Measurements from ENCODE around the gene DEFB131A. TPM values are rescaled to one million over a fixed set of nuclear protein-coding genes. Genes with fewer than 3 reads are reported as not detected.
"Not testable (repeated sequence)": the region's sequence is repeated elsewhere in the genome, so short reads cannot be mapped to it uniquely, and the experiment has no call there.

The DEFB131A gene
- total RNA-seq, 1 experiment from 2014 or later: not detected

DNA sequence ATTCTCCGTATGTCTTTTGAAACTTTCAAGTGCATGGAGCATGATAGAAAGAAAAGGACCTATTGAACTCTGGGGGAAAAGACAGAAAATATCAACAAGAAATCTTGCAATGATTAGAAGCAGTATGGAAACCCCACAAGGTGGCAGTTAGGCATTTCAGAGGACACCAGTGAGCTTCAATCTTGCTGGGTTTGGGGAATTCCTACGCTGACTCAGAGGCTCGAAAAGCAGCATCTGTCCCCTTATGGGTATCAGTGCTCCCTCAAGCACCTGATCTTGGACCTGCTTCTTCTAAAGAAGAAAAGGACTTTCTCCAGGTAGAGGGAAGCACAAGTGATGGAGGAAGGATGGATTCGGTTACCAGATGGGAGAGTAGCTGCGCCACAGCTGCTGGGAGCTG, 10.8 kb downstream of the DEFB131A start:
- H3K36me3 Mint-ChIP-seq (ENCODE audit: insufficient read depth, unreplicated experiment); H3K4me1 Mint-ChIP-seq (ENCODE audit: low read depth, unreplicated experiment); H3K4me3 Mint-ChIP-seq (ENCODE audit: unreplicated experiment); H3K27me3 ChIP-seq (replicated peaks; ENCODE audit: control insufficient read depth, insufficient read depth, low read length); H3K4me1 ChIP-seq; POLR2A ChIA-PET; H3K9me3 ChIP-seq; CTCF ChIA-PET; BruUV-seq (replicated peaks); H3K27ac Mint-ChIP-seq (ENCODE audit: unreplicated experiment); DNase-seq; H3K4me3 ChIP-seq (ENCODE audit: low read depth, low read length); H3K36me3 ChIP-seq (ENCODE audit: control insufficient read depth, insufficient read depth, low read length); H3K9me3 Mint-ChIP-seq (ENCODE audit: unreplicated experiment); H3K27me3 Mint-ChIP-seq (ENCODE audit: insufficient read depth, unreplicated experiment); intact Hi-C loops (cut with micrococcal nuclease; ENCODE audit: unreplicated experiment): not testable (repeated sequence)

DNA sequence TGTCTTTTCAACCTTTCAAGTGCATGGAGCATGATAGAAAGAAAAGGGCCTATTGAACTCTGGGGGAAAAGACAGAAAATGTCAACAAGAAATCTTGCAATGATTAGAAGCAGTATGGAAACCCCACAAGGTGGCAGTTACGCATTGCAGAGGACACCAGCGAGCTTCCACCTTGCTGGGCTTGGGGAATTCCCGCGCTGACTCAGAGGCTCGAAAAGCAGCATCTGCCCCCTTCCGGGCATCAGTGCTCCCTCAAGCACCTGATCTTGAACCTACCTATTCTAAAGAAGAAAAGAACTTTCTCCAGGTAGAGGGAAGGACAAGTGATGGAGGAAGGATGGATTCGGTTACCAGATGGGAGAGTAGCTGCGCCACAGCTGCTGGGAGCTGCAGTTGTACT, 35.3 kb downstream of the DEFB131A start:
- H3K27me3 ChIP-seq (replicated peaks; ENCODE audit: control insufficient read depth, insufficient read depth, low read length); H3K4me1 Mint-ChIP-seq (ENCODE audit: low read depth, unreplicated experiment); DNase-seq; H3K27me3 Mint-ChIP-seq (ENCODE audit: insufficient read depth, unreplicated experiment); H3K36me3 ChIP-seq (ENCODE audit: control insufficient read depth, insufficient read depth, low read length); BruUV-seq (replicated peaks); H3K4me1 ChIP-seq; H3K4me3 Mint-ChIP-seq (ENCODE audit: unreplicated experiment); H3K4me3 ChIP-seq (ENCODE audit: low read depth, low read length); H3K9me3 Mint-ChIP-seq (ENCODE audit: unreplicated experiment); H3K9me3 ChIP-seq; intact Hi-C loops (cut with micrococcal nuclease; ENCODE audit: unreplicated experiment); CTCF ChIA-PET; POLR2A ChIA-PET; H3K27ac Mint-ChIP-seq (ENCODE audit: unreplicated experiment); H3K36me3 Mint-ChIP-seq (ENCODE audit: insufficient read depth, unreplicated experiment): not testable (repeated sequence)

DNA sequence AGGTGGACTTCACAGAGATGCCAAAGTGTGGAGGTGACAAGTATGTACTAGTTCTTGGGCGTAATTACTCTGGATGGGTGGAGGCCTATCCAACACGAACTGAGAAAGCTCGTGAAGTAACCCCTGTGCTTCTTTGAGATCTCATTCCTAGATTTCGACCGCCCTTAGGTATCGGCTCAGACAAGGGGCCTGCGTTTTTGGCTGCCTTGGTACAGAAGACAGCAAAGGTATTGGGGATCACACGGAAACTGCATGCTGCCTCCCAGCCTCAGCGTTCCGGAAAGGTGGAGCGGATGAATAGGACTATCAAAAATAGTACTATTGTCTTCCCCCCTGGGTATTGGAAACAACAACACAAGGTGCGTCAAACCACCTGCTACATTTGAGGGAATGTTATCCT, 35.9 kb downstream of the DEFB131A start:
- POLR2A ChIA-PET; H3K27ac Mint-ChIP-seq (ENCODE audit: unreplicated experiment); CTCF ChIA-PET; intact Hi-C loops (cut with micrococcal nuclease; ENCODE audit: unreplicated experiment); H3K4me1 ChIP-seq; H3K4me3 Mint-ChIP-seq (ENCODE audit: unreplicated experiment); H3K9me3 Mint-ChIP-seq (ENCODE audit: unreplicated experiment); H3K27me3 Mint-ChIP-seq (ENCODE audit: insufficient read depth, unreplicated experiment); BruUV-seq (replicated peaks); DNase-seq; H3K27me3 ChIP-seq (replicated peaks; ENCODE audit: control insufficient read depth, insufficient read depth, low read length); H3K4me1 Mint-ChIP-seq (ENCODE audit: low read depth, unreplicated experiment); H3K9me3 ChIP-seq; H3K36me3 Mint-ChIP-seq (ENCODE audit: insufficient read depth, unreplicated experiment); H3K36me3 ChIP-seq (ENCODE audit: control insufficient read depth, insufficient read depth, low read length); H3K4me3 ChIP-seq (ENCODE audit: low read depth, low read length): not testable (repeated sequence)

DNA sequence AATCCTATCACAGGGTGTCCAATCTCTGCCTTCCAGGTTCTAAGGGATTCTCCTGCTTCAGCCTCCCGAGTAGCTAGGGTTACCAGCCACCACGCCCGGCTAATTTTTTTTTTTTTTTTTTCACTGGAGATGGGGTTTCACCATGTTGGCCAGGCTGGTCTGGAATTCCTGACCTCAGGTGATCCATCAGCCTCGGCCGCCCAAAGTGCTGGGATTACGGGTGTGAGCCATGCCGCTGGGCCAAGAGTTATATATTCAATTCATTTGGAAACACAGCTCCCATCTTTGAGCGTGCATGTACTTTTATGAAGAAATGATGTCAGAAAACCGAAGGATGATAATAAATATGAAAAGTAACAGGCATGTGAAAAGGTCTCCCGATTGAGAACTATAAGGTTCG, 38.7 kb downstream of the DEFB131A start:
- H3K36me3 ChIP-seq (ENCODE audit: control insufficient read depth, insufficient read depth, low read length); H3K27me3 Mint-ChIP-seq (ENCODE audit: insufficient read depth, unreplicated experiment); intact Hi-C loops (cut with micrococcal nuclease; ENCODE audit: unreplicated experiment); H3K4me3 Mint-ChIP-seq (ENCODE audit: unreplicated experiment); H3K9me3 ChIP-seq; H3K4me1 Mint-ChIP-seq (ENCODE audit: low read depth, unreplicated experiment); H3K27me3 ChIP-seq (replicated peaks; ENCODE audit: control insufficient read depth, insufficient read depth, low read length); H3K4me1 ChIP-seq; POLR2A ChIA-PET; CTCF ChIA-PET; H3K36me3 Mint-ChIP-seq (ENCODE audit: insufficient read depth, unreplicated experiment); H3K27ac Mint-ChIP-seq (ENCODE audit: unreplicated experiment); DNase-seq; BruUV-seq (replicated peaks); H3K4me3 ChIP-seq (ENCODE audit: low read depth, low read length); H3K9me3 Mint-ChIP-seq (ENCODE audit: unreplicated experiment): not testable (repeated sequence)

DNA sequence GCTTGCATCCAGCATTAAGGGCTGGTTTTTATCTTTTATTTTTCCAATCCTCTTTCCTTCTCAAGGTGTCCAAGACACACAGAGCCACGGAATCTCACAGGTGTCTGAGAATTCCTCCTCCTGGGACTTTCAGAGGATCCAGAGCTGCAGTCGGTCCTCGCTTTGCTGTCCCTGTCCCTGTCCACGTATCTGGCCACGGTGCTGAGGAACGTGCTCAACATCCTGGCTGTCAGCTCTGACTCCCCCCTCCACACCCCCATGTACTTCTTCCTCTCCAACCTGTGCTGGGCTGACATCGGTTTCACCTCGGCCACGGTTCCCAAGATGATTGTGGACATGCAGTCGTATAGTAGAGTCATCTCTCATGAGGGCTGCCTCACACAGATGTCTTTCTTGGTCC, 39.5 kb downstream of the DEFB131A start:
- DNase-seq; H3K27me3 Mint-ChIP-seq (ENCODE audit: insufficient read depth, unreplicated experiment); H3K9me3 Mint-ChIP-seq (ENCODE audit: unreplicated experiment); CTCF ChIA-PET; POLR2A ChIA-PET; H3K27ac Mint-ChIP-seq (ENCODE audit: unreplicated experiment); BruUV-seq (replicated peaks); H3K4me1 Mint-ChIP-seq (ENCODE audit: low read depth, unreplicated experiment); H3K36me3 Mint-ChIP-seq (ENCODE audit: insufficient read depth, unreplicated experiment); H3K4me3 ChIP-seq (ENCODE audit: low read depth, low read length); H3K27me3 ChIP-seq (replicated peaks; ENCODE audit: control insufficient read depth, insufficient read depth, low read length); H3K9me3 ChIP-seq; H3K36me3 ChIP-seq (ENCODE audit: control insufficient read depth, insufficient read depth, low read length); H3K4me3 Mint-ChIP-seq (ENCODE audit: unreplicated experiment); H3K4me1 ChIP-seq; intact Hi-C loops (cut with micrococcal nuclease; ENCODE audit: unreplicated experiment): not testable (repeated sequence)

DNA sequence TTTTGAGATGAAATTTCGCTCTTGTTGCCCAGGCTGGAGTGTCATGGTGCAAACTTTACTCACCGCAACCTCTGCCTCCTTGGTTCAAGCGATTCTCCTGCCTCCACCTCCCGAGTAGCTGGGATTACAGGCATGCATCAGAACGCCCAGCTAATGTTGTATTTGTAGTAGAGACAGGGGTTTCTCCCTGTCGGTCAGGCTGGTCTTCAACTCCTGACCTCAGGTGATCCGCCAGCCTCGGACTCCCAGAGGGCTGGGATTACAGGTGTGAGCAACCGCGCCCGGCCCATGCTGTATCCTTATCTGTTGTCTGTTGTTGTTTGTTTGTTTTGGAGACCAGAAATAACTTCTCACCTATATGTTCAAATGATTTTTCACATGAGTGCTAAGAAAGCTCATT, 42.7 kb downstream of the DEFB131A start:
- H3K27me3 ChIP-seq (replicated peaks; ENCODE audit: control insufficient read depth, insufficient read depth, low read length); CTCF ChIA-PET; BruUV-seq (replicated peaks); intact Hi-C loops (cut with micrococcal nuclease; ENCODE audit: unreplicated experiment); DNase-seq; H3K9me3 ChIP-seq; H3K36me3 ChIP-seq (ENCODE audit: control insufficient read depth, insufficient read depth, low read length); H3K36me3 Mint-ChIP-seq (ENCODE audit: insufficient read depth, unreplicated experiment); H3K4me1 Mint-ChIP-seq (ENCODE audit: low read depth, unreplicated experiment); H3K4me1 ChIP-seq; H3K4me3 Mint-ChIP-seq (ENCODE audit: unreplicated experiment); H3K27ac Mint-ChIP-seq (ENCODE audit: unreplicated experiment); POLR2A ChIA-PET; H3K27me3 Mint-ChIP-seq (ENCODE audit: insufficient read depth, unreplicated experiment); H3K9me3 Mint-ChIP-seq (ENCODE audit: unreplicated experiment); H3K4me3 ChIP-seq (ENCODE audit: low read depth, low read length): not testable (repeated sequence)

DNA sequence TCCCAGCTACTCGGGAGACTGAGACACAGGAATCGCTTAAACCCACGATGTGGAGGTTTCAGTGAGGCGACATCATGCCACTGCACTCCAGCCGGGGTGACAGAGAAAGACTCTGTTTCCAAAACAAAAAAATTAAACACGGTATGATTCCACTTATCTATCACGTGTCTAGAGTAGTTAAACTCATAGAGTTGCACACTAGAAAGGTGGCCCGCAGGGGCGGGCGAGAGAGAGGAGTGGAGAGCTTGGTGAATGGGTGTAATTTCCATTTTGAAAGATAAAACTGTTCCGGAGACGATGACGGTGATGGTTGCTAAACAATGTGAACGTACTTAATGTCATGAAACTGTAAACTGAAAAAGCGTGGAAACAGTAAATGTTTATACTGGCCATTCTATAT, 44.6 kb downstream of the DEFB131A start:
- H3K36me3 ChIP-seq (ENCODE audit: control insufficient read depth, insufficient read depth, low read length); H3K4me3 Mint-ChIP-seq (ENCODE audit: unreplicated experiment); intact Hi-C loops (cut with micrococcal nuclease; ENCODE audit: unreplicated experiment); POLR2A ChIA-PET; H3K4me1 ChIP-seq; CTCF ChIA-PET; H3K9me3 Mint-ChIP-seq (ENCODE audit: unreplicated experiment); BruUV-seq (replicated peaks); H3K4me1 Mint-ChIP-seq (ENCODE audit: low read depth, unreplicated experiment); H3K9me3 ChIP-seq; H3K4me3 ChIP-seq (ENCODE audit: low read depth, low read length); DNase-seq; H3K27me3 Mint-ChIP-seq (ENCODE audit: insufficient read depth, unreplicated experiment); H3K36me3 Mint-ChIP-seq (ENCODE audit: insufficient read depth, unreplicated experiment); H3K27me3 ChIP-seq (replicated peaks; ENCODE audit: control insufficient read depth, insufficient read depth, low read length); H3K27ac Mint-ChIP-seq (ENCODE audit: unreplicated experiment): not testable (repeated sequence)

Data from Caco-2 (cell line).